Measurements from ENCODE around the gene TRIP11. TPM values are rescaled to one million over a fixed set of nuclear protein-coding genes. Genes with fewer than 3 reads are reported as not detected.

TRIP11 gene
- total and polyA plus RNA-seq, 10 donors, result 3.0 to 75.7 (median 44.5) TPM

DNA sequence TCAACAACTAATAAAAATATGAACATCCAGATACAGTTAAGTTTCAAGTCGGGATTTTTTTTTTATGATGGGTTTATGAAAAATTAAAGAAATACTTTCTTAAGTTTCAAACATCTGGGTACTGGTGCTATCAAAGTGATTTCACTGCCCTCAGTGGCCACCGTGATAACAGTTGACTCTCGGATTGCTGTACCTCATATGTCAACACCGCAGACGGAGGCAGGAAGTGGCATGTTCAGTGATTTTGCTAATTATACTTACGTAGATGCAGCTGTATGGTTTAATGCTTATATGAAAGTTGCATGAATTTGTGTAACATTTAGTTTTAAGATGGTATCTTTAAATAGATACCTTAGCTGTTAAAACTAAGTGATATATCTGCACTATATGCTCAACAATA lies 71.6 kb downstream of the TRIP11 start:
- no peak for DNase-seq
- 31 to 55% (median 49%) methylated on average over 6 of the region's 6 CpGs for WGBS, 5 donors
- H3K27me3 ChIP-seq (replicated peaks in 1 of 7), result no peaks in the 10 kb centered on the region
- no peaks in the 10 kb centered on the region for H3K9me3 ChIP-seq
- peaks cover 0 to 65% (median 50%) of the 10 kb centered on the region in 6 donors for H3K36me3 ChIP-seq
- H3K4me1 ChIP-seq, result peaks cover 0 to 23% (median 0%) of the 10 kb centered on the region in 6 donors
- H3K27ac ChIP-seq, result peak overlapping the region in 3 of 8 donors; percentile 24 to 28 (median 26)
- TF ChIP-seq, protein P1, sequence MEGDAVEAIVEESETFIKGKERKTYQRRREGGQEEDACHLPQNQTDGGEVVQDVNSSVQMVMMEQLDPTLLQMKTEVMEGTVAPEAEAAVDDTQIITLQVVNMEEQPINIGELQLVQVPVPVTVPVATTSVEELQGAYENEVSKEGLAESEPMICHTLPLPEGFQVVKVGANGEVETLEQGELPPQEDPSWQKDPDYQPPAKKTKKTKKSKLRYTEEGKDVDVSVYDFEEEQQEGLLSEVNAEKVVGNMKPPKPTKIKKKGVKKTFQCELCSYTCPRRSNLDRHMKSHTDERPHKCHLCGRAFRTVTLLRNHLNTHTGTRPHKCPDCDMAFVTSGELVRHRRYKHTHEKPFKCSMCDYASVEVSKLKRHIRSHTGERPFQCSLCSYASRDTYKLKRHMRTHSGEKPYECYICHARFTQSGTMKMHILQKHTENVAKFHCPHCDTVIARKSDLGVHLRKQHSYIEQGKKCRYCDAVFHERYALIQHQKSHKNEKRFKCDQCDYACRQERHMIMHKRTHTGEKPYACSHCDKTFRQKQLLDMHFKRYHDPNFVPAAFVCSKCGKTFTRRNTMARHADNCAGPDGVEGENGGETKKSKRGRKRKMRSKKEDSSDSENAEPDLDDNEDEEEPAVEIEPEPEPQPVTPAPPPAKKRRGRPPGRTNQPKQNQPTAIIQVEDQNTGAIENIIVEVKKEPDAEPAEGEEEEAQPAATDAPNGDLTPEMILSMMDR (IDR thresholded peaks at IDR 0.05 in 8 of 11, conservative IDR thresholded peaks at IDR 0.05 in 3 of 11), result no peak
- TF ChIP-seq POLR2AphosphoS5 (IDR thresholded peaks at IDR 0.05) (no peak), POLR2A (IDR thresholded peaks at IDR 0.05) (no peak)
- intact Hi-C loops (cut with DNase I; ENCODE audit: low total_unique reads), result no loop called here
- no peak overlapping the region for H3K4me3 ChIP-seq

DNA sequence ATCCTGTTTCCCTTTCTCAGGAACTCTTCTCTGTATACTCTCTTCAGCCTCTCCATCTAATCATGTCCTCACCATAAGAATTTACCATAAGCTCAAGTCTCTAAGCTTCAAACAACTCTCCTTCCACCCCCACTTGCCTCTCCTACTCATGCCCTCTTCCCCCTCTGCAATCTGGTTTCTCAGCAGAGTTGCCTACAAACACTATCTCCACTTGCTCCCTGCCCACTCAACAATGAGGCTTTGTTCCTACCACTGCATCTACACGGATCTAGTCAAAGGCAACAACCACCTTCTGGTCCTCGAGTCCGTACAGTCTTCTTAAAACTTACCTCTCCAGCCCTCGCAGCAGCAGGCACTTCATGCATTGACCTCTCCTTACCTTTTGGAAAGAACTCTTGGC lies 75.1 kb downstream of the TRIP11 start:
- Histone ChIP-seq H3K9me3 (no peaks in the 10 kb centered on the region), H3K4me1 (peaks cover 0 to 23% (median 0%) of the 10 kb centered on the region in 6 donors), H3K27me3 (replicated peaks in 1 of 7) (no peaks in the 10 kb centered on the region), H3K4me3 (no peak overlapping the region), H3K27ac (peak overlapping the region in 4 of 8 donors; percentile 24 to 52 (median 50)), H3K36me3 (peaks cover 0 to 30% (median 18%) of the 10 kb centered on the region in 6 donors)
- TF ChIP-seq POLR2AphosphoS5 (IDR thresholded peaks at IDR 0.05) (no peak), POLR2A (IDR thresholded peaks at IDR 0.05) (no peak)
- TF ChIP-seq, protein P1 (IDR thresholded peaks at IDR 0.05 in 8 of 11, conservative IDR thresholded peaks at IDR 0.05 in 3 of 11), result no peak
- intact Hi-C loops (cut with DNase I; ENCODE audit: low total_unique reads), result no loop called here
- WGBS, 5 donors, result 83 to 88% (median 88%) methylated on average over 4 of the region's 4 CpGs
- DNase-seq, result no peak

DNA sequence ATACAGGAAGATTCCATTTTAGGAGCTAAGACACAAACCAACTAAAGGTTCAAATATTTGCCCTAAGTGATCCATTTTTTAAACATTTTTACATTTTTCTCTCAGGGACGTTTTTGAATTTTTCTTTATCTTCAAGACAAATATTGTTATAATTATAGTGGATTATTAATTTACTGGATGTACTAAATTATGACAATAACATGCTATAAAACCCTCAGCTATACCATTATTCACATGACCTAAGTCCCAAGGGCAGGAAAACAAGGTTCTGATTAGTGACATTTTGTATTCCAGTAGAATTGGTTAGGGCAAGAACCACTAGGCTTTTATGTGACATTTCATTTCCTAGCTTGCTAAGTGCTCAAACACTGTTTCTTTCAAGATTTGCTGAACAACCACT lies 75.8 kb downstream of the TRIP11 start:
- no peaks in the 10 kb centered on the region for H3K27me3 ChIP-seq (replicated peaks in 1 of 7)
- intact Hi-C loops (cut with DNase I; ENCODE audit: low total_unique reads), result no loop called here

DNA sequence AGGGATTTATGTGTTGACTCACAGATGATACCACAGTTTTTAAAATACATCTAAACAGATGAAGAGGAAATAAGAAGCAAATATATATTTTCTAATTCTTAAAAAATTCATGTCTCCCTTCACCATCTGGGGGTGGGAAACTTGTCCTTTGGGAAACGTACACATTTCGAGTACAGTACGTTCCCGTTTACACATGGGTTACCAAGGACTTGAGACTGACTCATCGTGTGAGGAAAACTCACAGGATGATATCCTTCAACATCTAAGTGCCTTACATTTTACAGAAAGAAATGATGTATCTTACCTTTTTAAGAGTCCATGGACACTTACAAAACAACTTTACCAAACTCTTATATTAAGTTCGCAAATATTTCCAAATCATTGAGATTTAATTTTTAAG lies 76.4 kb downstream of the TRIP11 start:
- Histone ChIP-seq H3K9me3 (no peaks in the 10 kb centered on the region), H3K27ac (peak overlapping the region in 5 of 8 donors; percentile 5 to 52 (median 49)), H3K4me1 (peaks cover 0 to 16% (median 0%) of the 10 kb centered on the region in 6 donors), H3K4me3 (no peak overlapping the region), H3K36me3 (peaks cover 0 to 17% (median 6%) of the 10 kb centered on the region in 6 donors), H3K27me3 (replicated peaks in 1 of 7) (no peaks in the 10 kb centered on the region)
- WGBS, 5 donors, result 74 to 84% (median 77%) methylated on average over 6 of the region's 6 CpGs
- TF ChIP-seq, protein P1 (IDR thresholded peaks at IDR 0.05 in 8 of 11, conservative IDR thresholded peaks at IDR 0.05 in 3 of 11), result no peak
- no peak for TF ChIP-seq POLR2A (IDR thresholded peaks at IDR 0.05)
- intact Hi-C loops (cut with DNase I; ENCODE audit: low total_unique reads), result no loop called here
- DNase-seq, result no peak

More for the DNA sequence above, 75.8 kb downstream of the TRIP11 start:
- Histone ChIP-seq H3K4me1 (peaks cover 0 to 21% (median 0%) of the 10 kb centered on the region in 6 donors), H3K36me3 (peaks cover 0 to 23% (median 11%) of the 10 kb centered on the region in 6 donors), H3K27ac (peak overlapping the region in 6 of 8 donors; percentile 5 to 52 (median 38)), H3K9me3 (no peaks in the 10 kb centered on the region), H3K4me3 (no peak overlapping the region)
- TF ChIP-seq POLR2A (IDR thresholded peaks at IDR 0.05), result no peak
- no peak for TF ChIP-seq POLR2AphosphoS5 (IDR thresholded peaks at IDR 0.05)
- TF ChIP-seq, protein P1 (IDR thresholded peaks at IDR 0.05 in 8 of 11, conservative IDR thresholded peaks at IDR 0.05 in 3 of 11), result no peak
- DNase-seq, result no peak
- 74 to 86% (median 79%) methylated on average over 1 of the region's 1 CpG for WGBS, 5 donors

Data from spleen (tissue), 11 donors.